ENCODE measurements around the gene PHAF1.

PHAF1 gene

GRCh38 chr16:67147437-67148140 lies 37.8 kb downstream of the PHAF1 start:
- no peak for DNase-seq (ENCODE audit: low spot score)

GRCh38 chr16:67148221-67148620 lies 38.5 kb downstream of the PHAF1 start:
- no peak for DNase-seq (ENCODE audit: low spot score)

- DNase-seq (ENCODE audit: low spot score): no peak
These were observed 39.0 kb downstream of the PHAF1 start for GRCh38 chr16:67148656-67149275.

- DNase-seq (ENCODE audit: low spot score): no peak
These were observed 39.7 kb downstream of the PHAF1 start for GRCh38 chr16:67149276-67150046.

GRCh38 chr16:67150047-67150832 lies 40.5 kb downstream of the PHAF1 start:
- DNase-seq (ENCODE audit: low spot score): peak; percentile 25

GRCh38 chr16:67150833-67151396 lies 41.2 kb downstream of the PHAF1 start, which contains the start of gene B3GNT9:
Gene B3GNT9, minus strand, starts transcription at chr16:67150998. Its CDS starts 513 bp downstream, at chr16:67150485.
- DNase-seq (ENCODE audit: low spot score): peak; percentile 41

GRCh38 chr16:67151431-67152097 lies 41.8 kb downstream of the PHAF1 start:
- no peak for DNase-seq (ENCODE audit: low spot score)

- DNase-seq (ENCODE audit: low spot score): no peak
These were observed 45.0 kb downstream of the PHAF1 start for GRCh38 chr16:67154578-67155294.

- peak; percentile 75 for DNase-seq (ENCODE audit: low spot score)
These were observed 45.8 kb downstream of the PHAF1 start for GRCh38 chr16:67155295-67156142.

- no peak for DNase-seq (ENCODE audit: low spot score)
These were observed 46.6 kb downstream of the PHAF1 start for GRCh38 chr16:67156143-67156844.

- DNase-seq (ENCODE audit: low spot score): no peak
These were observed 47.5 kb downstream of the PHAF1 start for GRCh38 chr16:67157106-67157748.

- DNase-seq (ENCODE audit: low spot score): no peak
These were observed 48.3 kb downstream of the PHAF1 start for GRCh38 chr16:67157892-67158635.

- DNase-seq (ENCODE audit: low spot score): peak; percentile 50
These were observed 49.2 kb downstream of the PHAF1 start for GRCh38 chr16:67158637-67159600.

- no peak for DNase-seq (ENCODE audit: low spot score)
These were observed 51.9 kb downstream of the PHAF1 start for GRCh38 chr16:67161595-67162058.

- no peak for DNase-seq (ENCODE audit: low spot score)
These were observed 52.9 kb downstream of the PHAF1 start for GRCh38 chr16:67162506-67163163.

Measured in kidney tubule cell (primary cell).